ENCODE results near the gene PAPLN.

The PAPLN gene

GRCh38 chr14:73208846-73209245 lies 28.5 kb upstream of the PAPLN start:
- H3K36me3 ChIP-seq (replicated peaks; ENCODE audit: low read depth, low read length), result peaks cover 52% of the 10 kb centered on the region

GRCh38 chr14:73209953-73210352 lies 27.4 kb upstream of the PAPLN start:
- Histone ChIP-seq H2AFZ (ENCODE audit: low read depth, low read length) (no peak overlapping the region), H4K20me1 (ENCODE audit: insufficient read depth, low read length) (no peaks in the 10 kb centered on the region), H3K27me3 (ENCODE audit: low read depth, low read length) (no peaks in the 10 kb centered on the region), H3K4me3 (ENCODE audit: low read length) (no peak overlapping the region), H3K79me2 (ENCODE audit: low read length) (no peaks in the 10 kb centered on the region), H3K9ac (ENCODE audit: low read length) (no peak overlapping the region), H3K36me3 (replicated peaks; ENCODE audit: low read depth, low read length) (peaks cover 50% of the 10 kb centered on the region), H3K9me3 (ENCODE audit: insufficient read depth, low read length) (no peaks in the 10 kb centered on the region), H3K4me2 (ENCODE audit: low read length) (no peak overlapping the region), H3K27ac (ENCODE audit: low read length) (no peak overlapping the region), H3K4me1 (ENCODE audit: low read length) (no peaks in the 10 kb centered on the region)
- TF ChIP-seq EZH2phosphoT487 (IDR thresholded peaks at IDR 0.05; ENCODE audit: low read depth) (no peak), CTCF (IDR thresholded peaks at IDR 0.05; ENCODE audit: low read depth, low read length) (no peak)

More at GRCh38 chr14:73208846-73209245, 28.5 kb upstream of the PAPLN start:
- Histone ChIP-seq H3K9ac (ENCODE audit: low read length) (no peak overlapping the region), H3K4me1 (ENCODE audit: low read length) (no peaks in the 10 kb centered on the region), H3K79me2 (ENCODE audit: low read length) (no peaks in the 10 kb centered on the region), H3K27ac (ENCODE audit: low read length) (no peak overlapping the region), H2AFZ (ENCODE audit: low read depth, low read length) (no peak overlapping the region), H3K9me3 (ENCODE audit: insufficient read depth, low read length) (no peaks in the 10 kb centered on the region), H3K4me3 (ENCODE audit: low read length) (no peak overlapping the region), H3K27me3 (ENCODE audit: low read depth, low read length) (no peaks in the 10 kb centered on the region), H4K20me1 (ENCODE audit: insufficient read depth, low read length) (no peaks in the 10 kb centered on the region), H3K4me2 (ENCODE audit: low read length) (no peak overlapping the region)
- TF ChIP-seq EZH2phosphoT487 (IDR thresholded peaks at IDR 0.05; ENCODE audit: low read depth) (no peak), CTCF (IDR thresholded peaks at IDR 0.05; ENCODE audit: low read depth, low read length) (no peak)

- no peak overlapping the region for H3K27ac ChIP-seq (ENCODE audit: low read length)
- H3K4me2 ChIP-seq (ENCODE audit: low read length), result no peak overlapping the region
- no peak for TF ChIP-seq EZH2phosphoT487 (IDR thresholded peaks at IDR 0.05; ENCODE audit: low read depth)
- no peak for TF ChIP-seq CTCF (IDR thresholded peaks at IDR 0.05; ENCODE audit: low read depth, low read length)
- no peaks in the 10 kb centered on the region for H3K4me1 ChIP-seq (ENCODE audit: low read length)
- H3K9me3 ChIP-seq (ENCODE audit: insufficient read depth, low read length), result no peaks in the 10 kb centered on the region
- no peaks in the 10 kb centered on the region for H3K79me2 ChIP-seq (ENCODE audit: low read length)
- H2AFZ ChIP-seq (ENCODE audit: low read depth, low read length), result no peak overlapping the region
- H3K9ac ChIP-seq (ENCODE audit: low read length), result no peak overlapping the region
- H3K36me3 ChIP-seq (replicated peaks; ENCODE audit: low read depth, low read length), result peaks cover 50% of the 10 kb centered on the region
- no peak overlapping the region for H3K4me3 ChIP-seq (ENCODE audit: low read length)
- H4K20me1 ChIP-seq (ENCODE audit: insufficient read depth, low read length), result no peaks in the 10 kb centered on the region
- H3K27me3 ChIP-seq (ENCODE audit: low read depth, low read length), result no peaks in the 10 kb centered on the region
These were observed 25.9 kb upstream of the PAPLN start for GRCh38 chr14:73211251-73212040.

GRCh38 chr14:73216030-73216429 lies 21.3 kb upstream of the PAPLN start:
- peaks cover 33% of the 10 kb centered on the region for H3K36me3 ChIP-seq (replicated peaks; ENCODE audit: low read depth, low read length)
- H3K4me3 ChIP-seq (ENCODE audit: low read length), result no peak overlapping the region
- no peak overlapping the region for H3K4me2 ChIP-seq (ENCODE audit: low read length)
- H3K9me3 ChIP-seq (ENCODE audit: insufficient read depth, low read length), result no peaks in the 10 kb centered on the region
- H3K27ac ChIP-seq (ENCODE audit: low read length), result no peak overlapping the region
- no peaks in the 10 kb centered on the region for H4K20me1 ChIP-seq (ENCODE audit: insufficient read depth, low read length)
- H3K9ac ChIP-seq (ENCODE audit: low read length), result no peak overlapping the region
- no peaks in the 10 kb centered on the region for H3K4me1 ChIP-seq (ENCODE audit: low read length)
- H2AFZ ChIP-seq (ENCODE audit: low read depth, low read length), result no peak overlapping the region
- no peaks in the 10 kb centered on the region for H3K27me3 ChIP-seq (ENCODE audit: low read depth, low read length)
- TF ChIP-seq CTCF (IDR thresholded peaks at IDR 0.05; ENCODE audit: low read depth, low read length) (no peak), EZH2phosphoT487 (IDR thresholded peaks at IDR 0.05; ENCODE audit: low read depth) (no peak)
- no peaks in the 10 kb centered on the region for H3K79me2 ChIP-seq (ENCODE audit: low read length)
